Panc1 (cell line): ENCODE results near the gene ECHDC1. TPM values are rescaled to one million over a fixed set of nuclear protein-coding genes. Genes with fewer than 3 reads are reported as not detected.

ENCODE experiments used
- ATAC-seq: fragments of 200-7000 bp; cut with Tn5 transposase; 2 replicates; pipeline ENCODE4 v1.9.1; 2020; ENCODE audit warnings: mild to moderate bottlenecking, moderate library complexity
- BruUV-seq: library from RNA; stranded (reverse); fragments of 400-500 nt; replicated peaks from 2 replicates; lab custom pipeline; 2021; lab: Mats Ljungman, UMichigan
- CTCF ChIA-PET: fragments of 300-600 bp; sonication (Branson Sonifier 250); formaldehyde crosslinking; loops from one replicate; lab custom pipeline; 2022; ENCODE audit warnings: antibody characterized with exemption; lab: Charles Lee
- POLR2A ChIA-PET: fragments of 300-600 bp; sonication (Branson Sonifier 250); formaldehyde crosslinking; loops from one replicate; lab custom pipeline; 2022; ENCODE audit warnings: antibody characterized with exemption; lab: Charles Lee
- DNase-seq: peaks from one replicate; pipeline ENCODE4 v3.0.0-alpha.2; 2010; ENCODE audit warnings: low read depth, low spot score
- H3K27ac ChIP-seq: 2 replicates; pipeline ENCODE4 v1.5.1; 2011; ENCODE audit warnings: mild to moderate bottlenecking, low read length, inconsistent platforms
- H3K27me3 ChIP-seq: fragments of 200-500 bp; sonication (Bioruptor generic); 2 replicates; pipeline ENCODE4 v1.6.0; 2014; ENCODE audit warnings: low read length, inconsistent platforms; ENCODE audit not compliant: control insufficient read depth, insufficient read depth
- H3K36me3 ChIP-seq: fragments of 200-500 bp; sonication (Bioruptor generic); 2 replicates; pipeline ENCODE4 v1.5.1; 2014; ENCODE audit warnings: inconsistent platforms, mild to moderate bottlenecking, low read length, moderate library complexity; ENCODE audit not compliant: control insufficient read depth, insufficient read depth
- H3K4me1 ChIP-seq: 2 replicates; pipeline ENCODE4 v1.5.1; 2011; ENCODE audit warnings: inconsistent platforms, mild to moderate bottlenecking, low read length, moderate library complexity; ENCODE audit not compliant: control insufficient read depth, insufficient read depth
- H3K4me3 ChIP-seq, 2 experiments: 2 replicates each; pipeline ENCODE4 v1.5.1; 2011 to 2012; ENCODE audit warnings: low read depth in 2 of 2, low read length in 2 of 2, mild to moderate bottlenecking in 2 of 2, inconsistent platforms in 1 of 2, moderate library complexity in 1 of 2
- H3K9me3 ChIP-seq: fragments of 200-500 bp; sonication (Bioruptor generic); 2 replicates; pipeline ENCODE4 v1.5.1; 2014; ENCODE audit warnings: low read depth, mild to moderate bottlenecking, inconsistent platforms, low read length, moderate library complexity; ENCODE audit not compliant: control insufficient read depth, insufficient read depth
- POLR2AphosphoS5 ChIP-seq: IDR thresholded peaks from 2 replicates; pipeline ENCODE4 v1.6.1; 2012; ENCODE audit warnings: mild to moderate bottlenecking, low read depth, low read length, moderate library complexity
- REST ChIP-seq, 2 experiments: IDR thresholded peaks; 2 replicates each; pipeline ENCODE4 v1.6.1; 2011 to 2012; ENCODE audit warnings: low read depth in 2 of 2, control low read depth in 1 of 2, low read length in 1 of 2, mild to moderate bottlenecking in 1 of 2, moderate library complexity in 1 of 2; ENCODE audit not compliant: insufficient read depth in 1 of 2
- SIN3A ChIP-seq: IDR thresholded peaks from 2 replicates; pipeline ENCODE4 v1.6.1; 2012; ENCODE audit warnings: low read depth, mild to moderate bottlenecking, low read length, moderate library complexity, borderline replicate concordance; ENCODE audit not compliant: insufficient read depth
- TCF7L2 ChIP-seq: IDR thresholded peaks from 2 replicates; pipeline ENCODE4 v1.6.1; 2011; ENCODE audit warnings: mild to moderate bottlenecking, low read depth, low read length, inconsistent platforms
- in situ Hi-C: cut with HindIII; loops from 2 replicates; pipeline ENCODE4 v1.10.0; 2016; ENCODE audit warnings: low sequenced_read_pairs, low pct_unique_long_range_greater_than_20kb
- intact Hi-C: fragments of 100-400 bp; cut with micrococcal nuclease; formaldehyde crosslinking; loops from one replicate; pipeline ENCODE4 v1.10.0; 2022; ENCODE audit not compliant: unreplicated experiment
- total RNA-seq: library from RNA; stranded (reverse); gene quantifications from one replicate; pipeline ENCODE4 v1.2.1, GENCODE V29; 2021; ENCODE audit not compliant: unreplicated experiment
- TF ChIP-seq, protein P1 (sequence below): fragments of 450-650 bp; IDR thresholded peaks from 2 replicates; pipeline ENCODE4 v1.5.1; 2017; ENCODE audit warnings: mild to moderate bottlenecking

ECHDC1 gene
- total RNA-seq, 1 experiment from 2014 or later, result 81.9 TPM

GRCh38 chr6:127319686-127320085 lies 23.7 kb downstream of the ECHDC1 start:
- intact Hi-C loops (no loop called here), in situ Hi-C loops (no loop called here)
- TF ChIP-seq, protein P1, sequence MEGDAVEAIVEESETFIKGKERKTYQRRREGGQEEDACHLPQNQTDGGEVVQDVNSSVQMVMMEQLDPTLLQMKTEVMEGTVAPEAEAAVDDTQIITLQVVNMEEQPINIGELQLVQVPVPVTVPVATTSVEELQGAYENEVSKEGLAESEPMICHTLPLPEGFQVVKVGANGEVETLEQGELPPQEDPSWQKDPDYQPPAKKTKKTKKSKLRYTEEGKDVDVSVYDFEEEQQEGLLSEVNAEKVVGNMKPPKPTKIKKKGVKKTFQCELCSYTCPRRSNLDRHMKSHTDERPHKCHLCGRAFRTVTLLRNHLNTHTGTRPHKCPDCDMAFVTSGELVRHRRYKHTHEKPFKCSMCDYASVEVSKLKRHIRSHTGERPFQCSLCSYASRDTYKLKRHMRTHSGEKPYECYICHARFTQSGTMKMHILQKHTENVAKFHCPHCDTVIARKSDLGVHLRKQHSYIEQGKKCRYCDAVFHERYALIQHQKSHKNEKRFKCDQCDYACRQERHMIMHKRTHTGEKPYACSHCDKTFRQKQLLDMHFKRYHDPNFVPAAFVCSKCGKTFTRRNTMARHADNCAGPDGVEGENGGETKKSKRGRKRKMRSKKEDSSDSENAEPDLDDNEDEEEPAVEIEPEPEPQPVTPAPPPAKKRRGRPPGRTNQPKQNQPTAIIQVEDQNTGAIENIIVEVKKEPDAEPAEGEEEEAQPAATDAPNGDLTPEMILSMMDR, result no peak
- no peak for TF ChIP-seq SIN3A
- TF ChIP-seq TCF7L2, result no peak
- TF ChIP-seq REST (IDR thresholded peaks at IDR 0.05; ENCODE audit: insufficient read depth in 1 of 2, low read depth in 2 of 2, low read length in 1 of 2), result no peak
- TF ChIP-seq POLR2AphosphoS5, result no peak
- Histone ChIP-seq H3K9me3 (no peaks in the 10 kb centered on the region), H3K4me1 (no peaks in the 10 kb centered on the region), H3K27me3 (no peaks in the 10 kb centered on the region), H3K36me3 (peaks cover 24% of the 10 kb centered on the region), H3K27ac (no peak overlapping the region), H3K4me3 (no peak overlapping the region)
- ChIA-PET CTCF (no interaction called here), POLR2A (interaction anchor here (0.6 kb wide), 1 partner anchor 28 kb away, joined by 3 read pairs; no protein-coding TSS in a partner anchor)
- DNase-seq, result no peak
- BruUV-seq, result no TSS peak
- no peak for ATAC-seq

GRCh38 chr6:127317388-127318128 lies 25.9 kb downstream of the ECHDC1 start:
- H3K9me3 ChIP-seq, result no peaks in the 10 kb centered on the region
- in situ Hi-C loops (no loop called here), intact Hi-C loops (no loop called here)
- DNase-seq (no peak), ATAC-seq (no peak)
- peaks cover 38% of the 10 kb centered on the region for H3K36me3 ChIP-seq
- H3K4me1 ChIP-seq, result no peaks in the 10 kb centered on the region
- no peaks in the 10 kb centered on the region for H3K27me3 ChIP-seq
- BruUV-seq, result no TSS peak
- CTCF ChIA-PET, result no interaction called here
- TF ChIP-seq TCF7L2 (no peak), POLR2AphosphoS5 (no peak), SIN3A (no peak), REST (IDR thresholded peaks at IDR 0.05; ENCODE audit: insufficient read depth in 1 of 2, low read depth in 2 of 2, low read length in 1 of 2) (no peak)
- TF ChIP-seq, protein P1, result no peak
- no peak overlapping the region for H3K4me3 ChIP-seq
- POLR2A ChIA-PET, result no interaction called here
- no peak overlapping the region for H3K27ac ChIP-seq
